HCEC 1CT (cell line): Measurements from ENCODE around the gene PLK4.
A peak's percentile ranks its signal among the peaks of the same experiment; 100 is the strongest.
"Not testable (repeated sequence)": the region's sequence is repeated elsewhere in the genome, so short reads cannot be mapped to it uniquely, and the experiment has no call there.

Experiments
- DNase-seq: peaks from one replicate; pipeline ENCODE4 v3.0.0-alpha.2; 2017

The PLK4 gene

GRCh38 chr4:127917151-127917550 lies 36.5 kb downstream of the PLK4 start:
- no peak for DNase-seq

- DNase-seq, result no peak
Observed at GRCh38 chr4:127920521-127920920, 39.8 kb downstream of the PLK4 start.

- no peak for DNase-seq
Observed at GRCh38 chr4:127922226-127922625, 41.5 kb downstream of the PLK4 start.

- not testable (repeated sequence) for DNase-seq
Observed at GRCh38 chr4:127925720-127926119, 45.0 kb downstream of the PLK4 start.

GRCh38 chr4:127930175-127930574 lies 49.5 kb downstream of the PLK4 start:
- no peak for DNase-seq

- DNase-seq, result not testable (repeated sequence)
Observed at GRCh38 chr4:127931836-127932235, 51.1 kb downstream of the PLK4 start.

- peak; percentile 4 for DNase-seq
Observed at GRCh38 chr4:127936974-127937373, 56.3 kb downstream of the PLK4 start.
